K562 (cell line): ENCODE measurements around the gene CCM2. TPM values are rescaled to one million over a fixed set of nuclear protein-coding genes. Genes with fewer than 3 reads are reported as not detected.

Experiments used
- CUX1 ChIP-seq: fragments of 200-800 bp; sonication (Bioruptor generic); IDR thresholded peaks from 2 replicates; pipeline ENCODE4 v1.6.1; 2016; ENCODE audit warnings: missing genetic modification characterization, missing compliant biosample characterization
- HNRNPUL1 ChIP-seq: fragments of 200-400 bp; formaldehyde crosslinking; IDR thresholded peaks from 2 replicates; pipeline ENCODE4 v1.6.1; 2017; ENCODE audit warnings: low read length
- polyA plus RNA-seq, 8 experiments: library from polyadenylated mRNA; depleted of rRNA in 4 of 8; stranded (reverse) in 5 of 8; unstranded in 3 of 8; fragments of >200 nt; fragmentation: Nextera tagmentation in 2 of 8; fragmentation: Illumina TruSeq in 1 of 8; extraction: Ambion mirVana in 2 of 8; extraction: Trizol in 1 of 8; gene quantifications; 2 replicates each; pipeline versions ENCODE4 v1.2.1 to v1.2.3, GENCODE V29; 2011 to 2014; ENCODE audit warnings: inconsistent platforms in 1 of 8, missing spikeins in 1 of 8
- total RNA-seq, 7 experiments: library from RNA; depleted of rRNA in 6 of 7; stranded (reverse); fragments of >200 nt in 6 of 7; fragmentation: Illumina TruSeq in 2 of 7; extraction: Trizol in 2 of 7; gene quantifications; 2 replicates each; pipeline versions ENCODE4 v1.2.1 to v1.2.3, GENCODE V29; 2011 to 2021; ENCODE audit warnings: low replicate concordance in 1 of 7
- TF ChIP-seq, protein P1 (sequence below): sonication (generic); formaldehyde crosslinking; IDR thresholded peaks from 2 replicates; pipeline ENCODE4 v1.8.1; 2023; ENCODE audit warnings: mild to moderate bottlenecking, missing genetic modification reagents
- TF ChIP-seq, protein P2 (sequence below): fragments of 200-400 bp; formaldehyde crosslinking; IDR thresholded peaks from 2 replicates; pipeline ENCODE4 v1.6.1; 2017; ENCODE audit warnings: mild to moderate bottlenecking, low read depth, low read length, moderate library complexity

The CCM2 gene
- total and polyA plus RNA-seq, 9 of the 15 experiments (the other 6 are each of a cell fraction or from before 2014, with no cell fraction given) = 0.41 to 38.6 (median 25.9) TPM

- TF ChIP-seq CUX1 (CRISPR knock-in tag) (no peak), HNRNPUL1 (no peak)
- TF ChIP-seq, protein P1, sequence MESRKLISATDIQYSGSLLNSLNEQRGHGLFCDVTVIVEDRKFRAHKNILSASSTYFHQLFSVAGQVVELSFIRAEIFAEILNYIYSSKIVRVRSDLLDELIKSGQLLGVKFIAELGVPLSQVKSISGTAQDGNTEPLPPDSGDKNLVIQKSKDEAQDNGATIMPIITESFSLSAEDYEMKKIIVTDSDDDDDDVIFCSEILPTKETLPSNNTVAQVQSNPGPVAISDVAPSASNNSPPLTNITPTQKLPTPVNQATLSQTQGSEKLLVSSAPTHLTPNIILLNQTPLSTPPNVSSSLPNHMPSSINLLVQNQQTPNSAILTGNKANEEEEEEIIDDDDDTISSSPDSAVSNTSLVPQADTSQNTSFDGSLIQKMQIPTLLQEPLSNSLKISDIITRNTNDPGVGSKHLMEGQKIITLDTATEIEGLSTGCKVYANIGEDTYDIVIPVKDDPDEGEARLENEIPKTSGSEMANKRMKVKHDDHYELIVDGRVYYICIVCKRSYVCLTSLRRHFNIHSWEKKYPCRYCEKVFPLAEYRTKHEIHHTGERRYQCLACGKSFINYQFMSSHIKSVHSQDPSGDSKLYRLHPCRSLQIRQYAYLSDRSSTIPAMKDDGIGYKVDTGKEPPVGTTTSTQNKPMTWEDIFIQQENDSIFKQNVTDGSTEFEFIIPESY (CRISPR knock-in tag) = no peak
- TF ChIP-seq, protein P2, sequence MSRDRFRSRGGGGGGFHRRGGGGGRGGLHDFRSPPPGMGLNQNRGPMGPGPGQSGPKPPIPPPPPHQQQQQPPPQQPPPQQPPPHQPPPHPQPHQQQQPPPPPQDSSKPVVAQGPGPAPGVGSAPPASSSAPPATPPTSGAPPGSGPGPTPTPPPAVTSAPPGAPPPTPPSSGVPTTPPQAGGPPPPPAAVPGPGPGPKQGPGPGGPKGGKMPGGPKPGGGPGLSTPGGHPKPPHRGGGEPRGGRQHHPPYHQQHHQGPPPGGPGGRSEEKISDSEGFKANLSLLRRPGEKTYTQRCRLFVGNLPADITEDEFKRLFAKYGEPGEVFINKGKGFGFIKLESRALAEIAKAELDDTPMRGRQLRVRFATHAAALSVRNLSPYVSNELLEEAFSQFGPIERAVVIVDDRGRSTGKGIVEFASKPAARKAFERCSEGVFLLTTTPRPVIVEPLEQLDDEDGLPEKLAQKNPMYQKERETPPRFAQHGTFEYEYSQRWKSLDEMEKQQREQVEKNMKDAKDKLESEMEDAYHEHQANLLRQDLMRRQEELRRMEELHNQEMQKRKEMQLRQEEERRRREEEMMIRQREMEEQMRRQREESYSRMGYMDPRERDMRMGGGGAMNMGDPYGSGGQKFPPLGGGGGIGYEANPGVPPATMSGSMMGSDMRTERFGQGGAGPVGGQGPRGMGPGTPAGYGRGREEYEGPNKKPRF = no peak
Observed at GRCh38 chr7:45077579-45077978, 77.6 kb downstream of the CCM2 start (continued).
